Measurements from ENCODE around the gene ZNF335.

ZNF335 gene

GRCh38 chr20:45968801-45969711, 2.9 kb downstream of the ZNF335 start:
- Histone ChIP-seq H3K36me3 (peaks cover 46 to 58% (median 49%) of the 10 kb centered on the region in 3 donors), H3K9me3 (no peaks in the 10 kb centered on the region), H3K4me3 (no peak overlapping the region), H3K4me1 (peaks cover 4 to 34% (median 18%) of the 10 kb centered on the region in 4 donors), H3K27ac (peak overlapping the region; percentile 98 to 100), H3K27me3 (no peaks in the 10 kb centered on the region)
- intact Hi-C loops (cut with DNase I; ENCODE audit: low total_unique reads): loop anchor here (10.0 kb wide), 1 partner anchor 144 kb away; the partner anchor contains the start of gene TNNC2
- DNase-seq: peak in 1 of 2 donors; percentile 37
- TF ChIP-seq CTCF (IDR thresholded peaks at IDR 0.05): no peak

DNA sequence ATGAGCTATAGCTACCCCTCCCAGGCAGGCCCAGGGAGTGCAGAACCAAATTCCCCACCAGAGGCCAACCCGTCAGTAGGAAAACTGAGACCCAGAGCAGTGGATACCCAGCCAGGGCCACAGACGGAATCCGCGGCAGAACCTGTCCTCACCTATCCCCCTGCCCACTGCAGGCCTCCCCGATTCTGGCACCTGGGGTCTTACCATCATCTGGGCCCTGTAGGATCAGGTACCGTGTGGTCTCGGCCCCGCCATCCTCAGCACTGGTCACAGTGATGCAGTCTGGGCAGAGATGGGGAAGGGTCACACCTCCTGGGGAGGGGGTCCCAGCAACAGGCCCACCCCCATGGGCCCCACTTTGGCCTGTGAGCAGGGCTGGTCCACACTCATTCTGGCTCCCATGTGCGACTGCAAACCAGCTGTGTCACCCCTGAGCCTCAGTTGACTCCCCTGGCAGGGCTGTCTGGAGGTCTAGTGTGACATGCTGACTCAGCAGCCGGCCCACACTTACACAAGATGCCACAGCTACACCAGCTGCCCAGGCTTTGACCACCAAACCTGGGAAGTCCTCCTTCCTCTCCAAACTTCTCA, 3.8 kb downstream of the ZNF335 start:
- DNase-seq: peak in 1 of 2 donors; percentile 64
- peaks cover 54 to 67% (median 58%) of the 10 kb centered on the region in 3 donors for H3K36me3 ChIP-seq
- H3K4me3 ChIP-seq: no peak overlapping the region
- no peak overlapping the region for H3K27ac ChIP-seq
- no peaks in the 10 kb centered on the region for H3K9me3 ChIP-seq
- TF ChIP-seq CTCF (IDR thresholded peaks at IDR 0.05): no peak
- intact Hi-C loops (cut with DNase I; ENCODE audit: low total_unique reads): loop anchor here (10.0 kb wide), 1 partner anchor 143 kb away; the partner anchor contains the start of gene TNNC2
- peaks cover 4 to 34% (median 18%) of the 10 kb centered on the region in 4 donors for H3K4me1 ChIP-seq
- H3K27me3 ChIP-seq: no peaks in the 10 kb centered on the region

- peaks cover 58 to 72% (median 59%) of the 10 kb centered on the region in 3 donors for H3K36me3 ChIP-seq
- no peak for TF ChIP-seq CTCF (IDR thresholded peaks at IDR 0.05)
- no peaks in the 10 kb centered on the region for H3K27me3 ChIP-seq
- H3K4me1 ChIP-seq: peaks cover 4 to 34% (median 16%) of the 10 kb centered on the region in 4 donors
- H3K27ac ChIP-seq: no peak overlapping the region
- H3K9me3 ChIP-seq: no peaks in the 10 kb centered on the region
- intact Hi-C loops (cut with DNase I; ENCODE audit: low total_unique reads): loop anchor here (10.0 kb wide), 1 partner anchor 143 kb away; the partner anchor contains the start of gene TNNC2
- DNase-seq: peak in 1 of 2 donors; percentile 60
- H3K4me3 ChIP-seq: no peak overlapping the region
Observed at GRCh38 chr20:45967551-45968080, 4.4 kb downstream of the ZNF335 start.

GRCh38 chr20:45965169-45966002, 6.6 kb downstream of the ZNF335 start:
- no peak for TF ChIP-seq CTCF (IDR thresholded peaks at IDR 0.05)
- Histone ChIP-seq H3K4me1 (peaks cover 0 to 20% (median 12%) of the 10 kb centered on the region in 4 donors), H3K27me3 (no peaks in the 10 kb centered on the region), H3K9me3 (no peaks in the 10 kb centered on the region), H3K36me3 (peaks cover 76 to 95% (median 79%) of the 10 kb centered on the region in 3 donors), H3K4me3 (no peak overlapping the region), H3K27ac (no peak overlapping the region)
- DNase-seq: peak; percentile 1 to 57
- intact Hi-C loops (cut with DNase I; ENCODE audit: low total_unique reads): loop anchor here (10.0 kb wide), 1 partner anchor 141 kb away; the partner anchor contains the start of gene TNNC2

GRCh38 chr20:45964006-45964400, 8.0 kb downstream of the ZNF335 start:
- intact Hi-C loops (cut with DNase I; ENCODE audit: low total_unique reads): loop anchor here (10.0 kb wide), 1 partner anchor 139 kb away; the partner anchor contains the start of gene TNNC2

More at GRCh38 chr20:45964006-45964400, 8.0 kb downstream of the ZNF335 start:
- H3K4me3 ChIP-seq: no peak overlapping the region
- no peak for DNase-seq
- peaks cover 0 to 6% (median 0%) of the 10 kb centered on the region in 4 donors for H3K4me1 ChIP-seq
- H3K36me3 ChIP-seq: peaks cover 84 to 99% (median 93%) of the 10 kb centered on the region in 3 donors
- no peaks in the 10 kb centered on the region for H3K27me3 ChIP-seq
- TF ChIP-seq CTCF (IDR thresholded peaks at IDR 0.05): no peak
- no peak overlapping the region for H3K27ac ChIP-seq
- no peaks in the 10 kb centered on the region for H3K9me3 ChIP-seq
